ENCODE measurements around the gene CD83.
"Not testable (repeated sequence)": the region's sequence is repeated elsewhere in the genome, so short reads cannot be mapped to it uniquely, and the experiment has no call there.

Gene CD83

DNA sequence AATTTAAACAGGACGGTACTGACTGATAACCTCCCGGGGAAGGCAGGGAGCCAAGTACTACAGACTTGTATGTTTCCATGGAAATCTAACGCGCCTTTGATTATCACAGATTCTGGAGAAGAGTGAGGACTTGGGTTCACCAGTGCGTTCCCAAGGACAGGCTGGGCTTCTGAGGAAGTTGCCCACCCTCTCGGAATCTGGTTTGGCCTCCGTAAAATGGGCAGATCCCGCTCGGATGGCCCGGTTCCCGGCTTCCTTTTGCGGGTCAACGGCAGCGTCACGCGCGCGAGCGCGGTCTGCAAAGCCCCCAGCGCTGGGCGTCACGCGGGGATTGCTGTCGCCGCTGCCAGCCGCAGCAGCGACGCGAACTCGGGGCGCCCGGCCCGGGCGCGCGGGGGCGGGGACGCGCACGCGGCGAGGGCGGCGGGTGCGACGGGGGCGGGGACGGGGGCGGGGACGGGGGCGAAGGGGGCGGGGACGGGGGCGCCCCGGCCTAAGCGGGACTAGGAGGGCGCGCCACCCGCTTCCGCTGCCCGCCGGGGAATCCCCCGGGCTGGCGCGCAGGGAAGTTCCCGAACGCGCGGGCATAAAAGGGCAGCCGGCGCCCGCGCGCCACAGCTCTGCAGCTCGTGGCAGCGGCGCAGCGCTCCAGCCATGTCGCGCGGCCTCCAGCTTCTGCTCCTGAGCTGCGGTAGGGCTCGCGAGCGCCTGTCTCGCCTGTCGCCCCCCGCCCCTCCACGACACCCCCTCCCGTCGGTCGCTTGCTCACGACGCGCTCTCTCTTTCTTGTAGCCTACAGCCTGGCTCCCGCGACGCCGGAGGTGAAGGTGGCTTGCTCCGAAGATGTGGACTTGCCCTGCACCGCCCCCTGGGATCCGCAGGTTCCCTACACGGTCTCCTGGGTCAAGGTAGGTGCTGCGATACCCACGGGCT, at the start of gene CD83:
CD83 (plus strand) TSS at position 615 of the 933 bp plus-strand sequence; CDS start at position 655, 40 bp downstream.
- DNase-seq (ENCODE audit: low read depth, low spot score): no peak

DNA sequence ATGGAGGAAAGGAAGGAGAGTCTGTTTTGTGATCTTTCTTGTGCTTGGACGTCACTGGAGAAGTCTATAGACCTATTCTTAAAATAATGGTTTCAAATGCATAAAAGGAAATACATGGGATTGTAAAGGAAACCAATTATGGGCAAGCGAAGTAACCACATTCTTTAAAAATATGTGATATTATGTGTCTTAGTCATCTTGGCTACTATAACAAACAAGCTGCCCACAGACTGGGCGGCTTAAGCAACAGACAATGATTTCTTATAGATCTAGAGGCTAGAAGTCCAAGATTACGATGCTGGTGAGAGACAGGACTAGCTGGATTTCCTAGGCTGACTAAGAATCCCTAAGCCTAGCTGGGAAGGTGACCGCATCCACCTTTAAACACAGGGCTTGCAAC, 49.4 kb upstream of the CD83 start:
- no peak for DNase-seq (ENCODE audit: low read depth, low spot score)

GRCh38 chr6:14068623-14069022, 48.9 kb upstream of the CD83 start:
- DNase-seq (ENCODE audit: low read depth, low spot score): no peak

GRCh38 chr6:14070457-14070856, 47.1 kb upstream of the CD83 start:
- DNase-seq (ENCODE audit: low read depth, low spot score): no peak

DNA sequence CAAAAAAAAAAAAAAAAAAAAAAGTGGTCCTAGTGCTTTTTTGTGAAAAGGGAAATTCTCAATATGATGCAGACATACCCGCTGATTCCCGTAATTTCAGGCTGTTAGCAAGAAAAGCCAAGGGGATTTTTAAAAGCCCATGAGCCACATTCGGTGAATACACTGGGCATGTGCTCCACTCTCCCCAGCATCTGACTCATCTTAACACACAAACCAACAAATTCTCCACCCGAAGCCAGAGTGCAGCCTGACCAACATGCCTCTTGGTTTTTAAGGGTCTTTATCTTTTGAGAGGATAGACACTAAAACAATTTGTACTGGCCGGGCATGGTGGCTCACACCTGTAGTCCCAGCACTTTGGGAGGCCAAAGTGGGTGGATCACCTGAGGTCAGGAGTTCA, 45.5 kb upstream of the CD83 start:
- DNase-seq (ENCODE audit: low read depth, low spot score): no peak

DNA sequence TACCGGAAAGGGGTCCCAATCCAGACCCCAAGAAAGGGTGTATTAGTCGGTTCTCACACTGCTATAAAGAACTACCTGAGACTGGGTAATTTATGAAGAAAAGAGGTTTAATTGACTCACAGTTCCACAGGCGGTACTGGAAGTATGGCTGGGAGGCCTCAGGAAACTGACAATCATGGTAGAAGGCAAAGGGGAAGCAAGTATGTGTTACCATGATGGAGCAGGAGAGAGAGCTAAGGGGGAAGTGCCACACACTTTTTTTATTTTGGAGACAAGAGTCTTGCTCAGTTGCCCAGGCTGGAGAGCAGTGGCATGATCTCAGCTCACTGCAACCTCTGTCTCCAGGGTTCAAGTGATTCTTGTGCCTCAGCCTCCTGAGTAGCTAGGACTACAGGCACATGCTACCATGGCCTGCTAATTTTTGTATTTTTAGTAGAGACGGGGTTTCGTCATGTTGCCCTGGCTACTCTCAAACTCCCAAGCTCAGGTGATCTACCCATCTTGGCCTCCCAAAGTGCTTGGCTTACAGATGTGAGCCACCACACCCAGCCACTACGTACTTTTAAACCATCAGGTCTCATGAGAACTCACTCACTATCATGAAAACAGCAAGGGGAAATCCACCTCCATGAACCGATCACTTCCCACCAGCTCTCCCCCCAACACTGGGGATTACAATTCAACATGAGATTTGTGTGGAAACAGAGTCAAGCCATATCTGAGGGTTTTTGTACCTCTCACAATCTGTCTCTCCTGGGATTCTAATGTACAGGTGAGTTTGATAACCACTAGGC, 43.8 kb upstream of the CD83 start:
- DNase-seq (ENCODE audit: low read depth, low spot score): not testable (repeated sequence)

GRCh38 chr6:14074476-14075094, 43.0 kb upstream of the CD83 start:
- DNase-seq (ENCODE audit: low read depth, low spot score): no peak

GRCh38 chr6:14075095-14075503, 42.5 kb upstream of the CD83 start:
- DNase-seq (ENCODE audit: low read depth, low spot score): no peak

- DNase-seq (ENCODE audit: low read depth, low spot score): no peak
Measured at GRCh38 chr6:14077193-14077867, 40.2 kb upstream of the CD83 start.

DNA sequence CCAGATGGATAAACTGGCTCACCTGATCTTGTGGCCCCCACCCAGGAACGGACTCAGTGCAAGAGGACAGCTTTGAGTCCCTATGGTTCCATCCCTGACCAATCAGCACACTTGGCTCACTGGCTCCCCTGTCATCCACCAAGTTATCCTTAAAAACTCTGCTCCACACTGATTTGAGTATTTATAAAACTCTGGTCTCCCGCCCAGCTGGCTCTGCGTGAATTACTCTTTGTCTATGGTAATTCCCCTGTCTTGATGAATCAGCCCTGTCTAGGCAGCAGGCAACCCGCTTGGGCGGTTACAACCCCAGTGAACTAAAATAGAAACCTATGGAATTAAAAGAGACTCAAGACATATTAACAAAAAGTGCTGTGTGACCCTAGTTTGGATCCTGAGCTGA, 38.1 kb upstream of the CD83 start:
- DNase-seq (ENCODE audit: low read depth, low spot score): no peak

GRCh38 chr6:14079971-14080370, 37.6 kb upstream of the CD83 start:
- no peak for DNase-seq (ENCODE audit: low read depth, low spot score)

- DNase-seq (ENCODE audit: low read depth, low spot score): no peak
Measured at GRCh38 chr6:14081126-14081525, 36.4 kb upstream of the CD83 start.

DNA sequence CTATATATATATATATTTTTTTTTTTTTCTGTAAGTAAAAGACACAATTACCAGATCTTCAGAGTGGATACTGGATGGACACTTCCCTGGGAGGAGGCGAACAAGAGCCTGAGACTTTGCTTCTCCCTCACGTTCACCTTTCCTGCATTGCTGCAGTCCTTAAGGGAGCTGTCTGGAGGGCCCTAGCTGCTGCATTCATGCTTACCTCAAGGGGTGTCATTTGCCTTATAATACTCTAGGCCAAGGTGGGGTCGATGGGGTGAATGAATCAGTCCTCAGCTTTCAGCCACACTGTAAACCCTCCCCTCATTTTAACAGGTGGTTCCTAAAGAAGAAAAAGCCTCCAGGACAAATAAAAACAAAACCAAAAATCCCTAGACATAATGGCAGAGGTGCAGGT, 34.8 kb upstream of the CD83 start:
- no peak for DNase-seq (ENCODE audit: low read depth, low spot score)

- no peak for DNase-seq (ENCODE audit: low read depth, low spot score)
Measured at GRCh38 chr6:14083262-14083661, 34.3 kb upstream of the CD83 start.

DNA sequence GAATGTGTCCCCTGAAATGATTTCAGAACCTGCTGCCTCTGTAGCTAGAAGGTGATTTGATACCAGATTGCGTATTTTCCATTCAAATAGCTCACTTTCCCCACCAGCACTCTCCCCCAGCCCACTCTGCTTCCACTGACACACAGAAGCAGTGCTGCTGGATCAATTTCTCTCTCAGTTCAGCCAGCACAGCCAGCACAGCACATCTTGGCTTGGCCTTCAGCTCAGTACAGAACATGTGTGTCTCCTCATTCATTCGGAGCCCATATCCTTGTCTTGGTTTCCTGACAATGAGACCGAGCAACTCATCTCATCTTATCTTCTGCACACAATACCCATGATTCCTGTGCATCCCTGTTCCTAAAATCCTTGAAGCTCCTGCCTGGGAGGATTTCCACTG, 33.8 kb upstream of the CD83 start:
- no peak for DNase-seq (ENCODE audit: low read depth, low spot score)

DNA sequence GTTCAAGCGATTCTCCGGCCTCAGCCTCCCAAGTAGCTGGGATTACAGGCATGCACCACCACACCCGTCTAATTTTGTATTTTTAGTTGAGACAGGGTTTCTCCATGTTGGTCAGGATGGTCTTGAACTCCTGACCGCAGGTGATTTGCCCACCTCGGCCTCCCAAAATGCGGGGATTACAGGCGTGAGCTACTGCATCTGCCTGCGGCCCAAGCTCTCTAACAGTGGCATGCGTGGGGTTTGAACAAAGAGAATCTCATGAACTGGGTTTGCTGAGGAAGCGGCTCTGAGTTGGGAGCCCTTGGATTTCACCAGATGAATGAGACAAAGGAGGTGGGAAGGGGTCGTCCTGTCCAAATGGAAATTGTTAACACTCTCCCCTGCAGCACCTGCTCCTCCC, 33.2 kb upstream of the CD83 start:
- DNase-seq (ENCODE audit: low read depth, low spot score): no peak

GRCh38 chr6:14085176-14085787, 32.3 kb upstream of the CD83 start:
- DNase-seq (ENCODE audit: low read depth, low spot score): no peak

- no peak for DNase-seq (ENCODE audit: low read depth, low spot score)
Measured at GRCh38 chr6:14086701-14087100, 30.9 kb upstream of the CD83 start.

DNA sequence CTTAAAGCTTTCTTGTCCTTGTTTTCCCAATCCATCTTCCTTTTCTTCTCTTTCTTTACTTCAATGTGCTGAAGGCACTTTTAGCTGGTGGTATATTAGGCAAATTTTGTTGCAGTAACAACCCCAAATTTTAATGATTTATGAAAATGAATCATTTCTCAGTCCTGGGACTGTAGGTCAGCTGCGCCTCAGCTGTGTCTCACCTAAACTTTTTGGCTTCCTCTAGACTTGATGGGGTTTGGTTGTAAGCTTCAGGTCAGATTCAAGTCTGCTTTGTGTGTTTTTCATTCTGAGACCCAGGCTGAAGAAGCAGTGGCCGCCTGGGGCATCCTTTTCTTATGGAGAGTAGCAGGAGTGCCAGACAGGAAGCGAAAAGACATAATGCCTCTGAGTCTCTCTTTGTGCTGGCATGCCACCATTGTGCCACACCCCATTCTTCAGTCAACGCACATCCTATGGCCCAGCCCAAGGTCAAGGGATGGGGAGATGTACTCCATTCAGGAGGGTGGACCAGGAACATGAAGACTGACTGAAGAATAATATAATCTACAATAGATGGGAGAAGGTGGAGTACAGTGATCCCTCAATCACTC, 28.9 kb upstream of the CD83 start:
- DNase-seq (ENCODE audit: low read depth, low spot score): no peak

GRCh38 chr6:14089224-14089623, 28.3 kb upstream of the CD83 start:
- DNase-seq (ENCODE audit: low read depth, low spot score): no peak
